Measurements from ENCODE around the gene VSIR.

Gene VSIR

DNA sequence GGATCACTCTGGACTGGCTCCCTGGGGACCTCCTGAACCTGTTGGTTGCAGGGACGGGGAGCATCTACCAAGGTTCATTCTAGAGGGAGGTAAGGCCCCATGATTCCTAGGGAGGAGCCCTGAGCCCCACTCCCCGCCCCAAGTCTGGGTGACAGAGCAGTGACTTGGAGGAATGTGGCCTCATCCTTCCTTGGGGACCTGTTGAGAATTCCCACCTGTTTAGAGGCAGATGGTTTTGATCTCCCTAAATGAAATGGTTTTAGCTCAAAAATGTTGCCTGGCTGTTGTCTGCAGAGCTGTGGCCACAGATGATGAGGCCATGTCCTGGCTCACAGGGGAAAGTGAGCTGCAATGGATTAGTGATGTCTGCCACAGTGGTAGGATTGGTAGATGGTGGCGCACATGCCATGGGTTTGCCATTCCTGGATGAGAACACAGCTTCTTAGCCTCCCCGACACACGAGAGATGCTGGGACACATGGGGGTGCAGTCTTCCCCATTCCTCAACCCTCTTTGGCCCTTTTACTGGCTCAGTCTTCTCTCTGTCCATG, 66.0 kb downstream of the VSIR start:
- no peak for TF ChIP-seq CTCF (IDR thresholded peaks at IDR 0.05; ENCODE audit: low read depth, low read length)
- TF ChIP-seq, protein P1, sequence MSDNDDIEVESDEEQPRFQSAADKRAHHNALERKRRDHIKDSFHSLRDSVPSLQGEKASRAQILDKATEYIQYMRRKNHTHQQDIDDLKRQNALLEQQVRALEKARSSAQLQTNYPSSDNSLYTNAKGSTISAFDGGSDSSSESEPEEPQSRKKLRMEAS (IDR thresholded peaks at IDR 0.05; ENCODE audit: low read depth, low read length): no peak
- H3K4me3 ChIP-seq (ENCODE audit: low read depth, low read length): no peak overlapping the region
- DNase-seq (ENCODE audit: low read depth): no peak

DNA sequence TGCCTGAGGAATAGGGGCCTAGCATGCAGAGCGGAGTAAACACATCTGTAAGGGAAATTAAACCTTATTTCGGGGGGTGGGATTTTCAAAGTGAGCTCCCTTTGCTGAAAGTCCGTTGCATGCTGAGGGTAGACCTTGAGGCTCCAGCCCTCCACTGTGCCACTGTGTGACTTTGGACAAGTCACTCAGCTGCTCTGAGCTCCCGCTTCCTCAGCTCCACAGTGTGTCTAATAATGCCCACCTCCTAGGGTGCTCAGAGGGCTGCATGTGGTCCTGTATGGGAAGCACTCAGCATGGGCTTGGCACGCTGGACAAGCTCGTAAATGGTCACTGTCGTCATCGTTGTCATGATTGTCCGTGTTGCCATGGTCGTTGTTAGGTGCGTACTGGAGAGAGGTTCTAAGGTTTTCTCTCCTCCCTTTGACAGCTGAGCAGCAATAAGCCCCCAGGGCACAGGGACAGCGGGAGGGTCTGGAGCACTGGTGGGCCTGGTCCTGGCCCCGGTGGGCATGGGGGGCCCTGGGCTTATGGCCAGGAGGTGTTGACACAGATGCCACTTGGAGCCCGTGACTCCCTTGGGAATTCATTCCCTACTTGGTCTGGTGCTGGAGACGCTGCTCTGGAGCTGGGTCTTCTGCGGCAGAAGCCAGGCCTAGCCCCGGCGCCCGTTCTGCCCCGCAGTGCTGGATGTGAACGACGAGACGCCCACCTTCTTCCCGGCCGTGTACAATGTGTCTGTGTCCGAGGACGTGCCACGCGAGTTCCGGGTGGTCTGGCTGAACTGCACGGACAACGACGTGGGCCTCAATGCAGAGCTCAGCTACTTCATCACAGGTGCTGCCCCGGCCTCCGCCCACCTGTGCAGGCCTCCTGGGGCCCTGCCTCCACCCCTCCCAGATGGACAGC, 66.9 kb downstream of the VSIR start:
- H3K4me3 ChIP-seq (ENCODE audit: low read depth, low read length): no peak overlapping the region
- no peak for TF ChIP-seq CTCF (IDR thresholded peaks at IDR 0.05; ENCODE audit: low read depth, low read length)
- TF ChIP-seq POLR2A (IDR thresholded peaks at IDR 0.05; ENCODE audit: extremely low read depth, insufficient read length): no peak
- no peak for TF ChIP-seq MYC (IDR thresholded peaks at IDR 0.05; ENCODE audit: low read depth, low read length)
- TF ChIP-seq, protein P1 (IDR thresholded peaks at IDR 0.05; ENCODE audit: low read depth, low read length): no peak
- DNase-seq (ENCODE audit: low read depth): no peak

- no peak for DNase-seq (ENCODE audit: low read depth)
- no peak overlapping the region for H3K4me3 ChIP-seq (ENCODE audit: low read depth, low read length)
- TF ChIP-seq POLR2A (IDR thresholded peaks at IDR 0.05; ENCODE audit: extremely low read depth, insufficient read length) (no peak), MYC (IDR thresholded peaks at IDR 0.05; ENCODE audit: low read depth, low read length) (no peak), CTCF (IDR thresholded peaks at IDR 0.05; ENCODE audit: low read depth, low read length) (no peak)
- TF ChIP-seq, protein P1 (IDR thresholded peaks at IDR 0.05; ENCODE audit: low read depth, low read length): no peak
These were observed 67.7 kb downstream of the VSIR start for GRCh38 chr10:71705582-71705981.

DNA sequence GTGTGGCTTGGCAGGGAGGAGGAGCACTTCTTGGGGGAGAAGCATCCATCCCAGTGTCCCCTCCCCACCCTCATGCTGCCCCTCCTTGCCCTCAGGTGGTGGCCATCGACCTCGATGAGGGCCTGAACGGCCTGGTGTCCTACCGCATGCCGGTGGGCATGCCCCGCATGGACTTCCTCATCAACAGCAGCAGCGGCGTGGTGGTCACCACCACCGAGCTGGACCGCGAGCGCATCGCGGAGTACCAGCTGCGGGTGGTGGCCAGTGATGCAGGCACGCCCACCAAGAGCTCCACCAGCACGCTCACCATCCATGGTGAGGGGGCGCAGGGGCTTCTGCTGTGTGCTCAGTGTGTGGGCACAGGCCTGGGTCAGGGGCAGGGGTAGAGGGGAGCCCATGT, 68.5 kb downstream of the VSIR start:
- TF ChIP-seq, protein P1 (IDR thresholded peaks at IDR 0.05; ENCODE audit: low read depth, low read length): no peak
- TF ChIP-seq POLR2A (IDR thresholded peaks at IDR 0.05; ENCODE audit: extremely low read depth, insufficient read length) (no peak), MYC (IDR thresholded peaks at IDR 0.05; ENCODE audit: low read depth, low read length) (no peak), CTCF (IDR thresholded peaks at IDR 0.05; ENCODE audit: low read depth, low read length) (no peak)
- no peak overlapping the region for H3K4me3 ChIP-seq (ENCODE audit: low read depth, low read length)
- no peak for DNase-seq (ENCODE audit: low read depth)

DNA sequence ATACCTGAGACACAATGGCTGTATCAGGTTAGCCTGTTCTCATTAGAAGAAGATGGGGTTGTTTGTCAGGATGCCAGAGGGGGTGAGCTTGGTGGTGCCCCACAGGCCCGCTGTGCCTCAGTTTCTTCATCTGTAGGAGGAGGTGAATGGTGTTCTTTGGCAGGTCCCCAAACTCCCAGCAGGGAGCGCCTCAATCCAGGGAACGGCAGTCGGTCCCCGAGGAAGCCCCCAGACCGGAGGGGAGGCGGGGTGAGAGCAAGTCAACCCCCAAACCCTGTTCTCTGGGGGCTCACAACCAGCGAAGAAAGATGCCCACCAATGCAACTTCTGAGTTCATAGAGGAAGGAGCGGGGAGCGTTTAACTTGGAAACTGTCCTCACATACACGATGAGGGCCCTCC, 69.7 kb downstream of the VSIR start:
- no peak overlapping the region for H3K4me3 ChIP-seq (ENCODE audit: low read depth, low read length)
- no peak for TF ChIP-seq POLR2A (IDR thresholded peaks at IDR 0.05; ENCODE audit: extremely low read depth, insufficient read length)
- TF ChIP-seq MYC (IDR thresholded peaks at IDR 0.05; ENCODE audit: low read depth, low read length): no peak
- TF ChIP-seq, protein P1 (IDR thresholded peaks at IDR 0.05; ENCODE audit: low read depth, low read length): no peak
- no peak for TF ChIP-seq CTCF (IDR thresholded peaks at IDR 0.05; ENCODE audit: low read depth, low read length)
- no peak for DNase-seq (ENCODE audit: low read depth)
